Smooth muscle cell (in vitro differentiated cells): ENCODE measurements around the gene SIMC1. TPM values are rescaled to one million over a fixed set of nuclear protein-coding genes. Genes with fewer than 3 reads are reported as not detected.

Source experiments
- DNase-seq: peaks from one replicate; lab custom pipeline; 2025; ENCODE audit not compliant: unreplicated experiment; lab: John Stamatoyannopoulos, UW
- H2AFZ ChIP-seq: fragments of 200-600 bp; sonication (generic); 2 replicates; pipeline ENCODE4 v1.6.0; 2016; ENCODE audit warnings: antibody characterized with exemption, low read depth, mild to moderate bottlenecking
- H3F3A ChIP-seq: fragments of 200-600 bp; sonication (generic); 2 replicates; pipeline ENCODE4 v1.6.0; 2017; ENCODE audit warnings: antibody characterized with exemption, low read depth
- H3K27ac ChIP-seq: fragments of 200-600 bp; sonication (generic); 2 replicates; pipeline ENCODE4 v1.5.1; 2016; ENCODE audit warnings: low read depth, mild to moderate bottlenecking
- H3K27me3 ChIP-seq: fragments of 200-600 bp; sonication (generic); 2 replicates; pipeline ENCODE4 v1.6.1; 2016; ENCODE audit warnings: low read depth, mild to moderate bottlenecking
- H3K36me3 ChIP-seq: fragments of 200-600 bp; sonication (generic); 2 replicates; pipeline ENCODE4 v1.5.1; 2016; ENCODE audit warnings: low read depth
- H3K4me1 ChIP-seq: fragments of 200-600 bp; sonication (generic); 2 replicates; pipeline ENCODE4 v1.5.1; 2016; ENCODE audit warnings: low read depth
- H3K4me2 ChIP-seq: fragments of 200-600 bp; sonication (generic); 2 replicates; pipeline ENCODE4 v1.6.0; 2016; ENCODE audit warnings: mild to moderate bottlenecking
- H3K4me3 ChIP-seq: fragments of 200-600 bp; sonication (generic); 2 replicates; pipeline ENCODE4 v1.5.1; 2016; ENCODE audit warnings: mild to moderate bottlenecking
- H3K79me2 ChIP-seq: fragments of 200-600 bp; sonication (generic); 2 replicates; pipeline ENCODE4 v1.6.0; 2016; ENCODE audit warnings: low read depth, mild to moderate bottlenecking
- H3K9ac ChIP-seq: fragments of 200-600 bp; sonication (generic); 2 replicates; pipeline ENCODE4 v1.6.0; 2016; ENCODE audit warnings: low read depth
- H3K9me3 ChIP-seq: fragments of 200-600 bp; sonication (generic); replicated peaks from 2 replicates; pipeline ENCODE4 v1.5.1; 2016; ENCODE audit warnings: low read depth
- H4K20me1 ChIP-seq: fragments of 200-600 bp; sonication (generic); 2 replicates; pipeline ENCODE4 v1.6.0; 2016; ENCODE audit warnings: low read depth
- CTCF ChIP-seq: fragments of 200-600 bp; sonication (generic); IDR thresholded peaks from 2 replicates; pipeline ENCODE4 v1.5.1; 2017; ENCODE audit warnings: borderline replicate concordance, mild to moderate bottlenecking, antibody characterized with exemption; ENCODE audit not compliant: insufficient read depth, poor library complexity, severe bottlenecking
- WGBS: methylation state at CpG from one replicate; pipeline ENCODE4 v1.1.7; 2016; ENCODE audit warnings: low lambda C conversion rate; 5-methylcytosine and 5-hydroxymethylcytosine counted together
- polyA plus RNA-seq: library from polyadenylated mRNA; unstranded; fragments of >200 nt; fragmentation: Nextera tagmentation; extraction: Ambion mirVana; gene quantifications from 2 replicates; pipeline ENCODE4 v1.2.1, GENCODE V29; 2016
- total RNA-seq: library from RNA; depleted of rRNA; stranded (reverse); fragments of >200 nt; gene quantifications from 2 replicates; pipeline ENCODE4 v1.2.3, GENCODE V29; 2014

Gene SIMC1
- total and polyA plus RNA-seq, 2 experiments from 2014 or later: 15.3 to 16.3 TPM

- no peak overlapping the region for H3K4me2 ChIP-seq
- H3K9me3 ChIP-seq: no peaks in the 10 kb centered on the region
- no peak overlapping the region for H3K4me3 ChIP-seq
- H3F3A ChIP-seq: no peaks in the 10 kb centered on the region
- no peak for DNase-seq
- H3K9ac ChIP-seq: no peak overlapping the region
- H3K27ac ChIP-seq: no peak overlapping the region
- H3K36me3 ChIP-seq: no peaks in the 10 kb centered on the region
- no peaks in the 10 kb centered on the region for H3K79me2 ChIP-seq
- no peaks in the 10 kb centered on the region for H4K20me1 ChIP-seq
- no peak for TF ChIP-seq CTCF
- no peak overlapping the region for H2AFZ ChIP-seq
- H3K27me3 ChIP-seq: no peaks in the 10 kb centered on the region
- no peaks in the 10 kb centered on the region for H3K4me1 ChIP-seq
- WGBS: 93% methylated on average over 7 of the region's 7 CpGs
These were observed 135.0 kb downstream of the SIMC1 start for GRCh38 chr5:176373100-176373818.

- H3K9me3 ChIP-seq: no peaks in the 10 kb centered on the region
- H2AFZ ChIP-seq: no peak overlapping the region
- WGBS: 91% methylated on average over 3 of the region's 3 CpGs
- H3K27me3 ChIP-seq: no peaks in the 10 kb centered on the region
- no peaks in the 10 kb centered on the region for H3K79me2 ChIP-seq
- H3F3A ChIP-seq: no peaks in the 10 kb centered on the region
- H3K9ac ChIP-seq: no peak overlapping the region
- H3K4me2 ChIP-seq: no peak overlapping the region
- no peak overlapping the region for H3K4me3 ChIP-seq
- H3K27ac ChIP-seq: no peak overlapping the region
- no peak for TF ChIP-seq CTCF
- no peak for DNase-seq
- H4K20me1 ChIP-seq: no peaks in the 10 kb centered on the region
- H3K36me3 ChIP-seq: peaks cover 4% of the 10 kb centered on the region
- H3K4me1 ChIP-seq: no peaks in the 10 kb centered on the region
These were observed 141.7 kb downstream of the SIMC1 start for GRCh38 chr5:176379881-176380280.

- no peaks in the 10 kb centered on the region for H3F3A ChIP-seq
- WGBS: 97% methylated on average over 3 of the region's 3 CpGs
- no peak overlapping the region for H3K4me2 ChIP-seq
- H3K9me3 ChIP-seq: no peaks in the 10 kb centered on the region
- H3K9ac ChIP-seq: no peak overlapping the region
- H4K20me1 ChIP-seq: no peaks in the 10 kb centered on the region
- no peaks in the 10 kb centered on the region for H3K27me3 ChIP-seq
- H3K36me3 ChIP-seq: peaks cover 7% of the 10 kb centered on the region
- no peak for DNase-seq
- H3K4me3 ChIP-seq: no peak overlapping the region
- no peak overlapping the region for H3K27ac ChIP-seq
- H3K79me2 ChIP-seq: peaks cover 13% of the 10 kb centered on the region
- no peak overlapping the region for H2AFZ ChIP-seq
- no peak for TF ChIP-seq CTCF
- H3K4me1 ChIP-seq: no peaks in the 10 kb centered on the region
These were observed 143.2 kb downstream of the SIMC1 start for GRCh38 chr5:176381423-176381822.

- no peak overlapping the region for H3K4me3 ChIP-seq
- H3F3A ChIP-seq: no peaks in the 10 kb centered on the region
- H2AFZ ChIP-seq: no peak overlapping the region
- WGBS: 97% methylated on average over 3 of the region's 3 CpGs
- no peak for DNase-seq
- no peaks in the 10 kb centered on the region for H3K27me3 ChIP-seq
- no peak for TF ChIP-seq CTCF
- no peaks in the 10 kb centered on the region for H4K20me1 ChIP-seq
- H3K9ac ChIP-seq: no peak overlapping the region
- H3K4me2 ChIP-seq: no peak overlapping the region
- H3K4me1 ChIP-seq: peaks cover 1% of the 10 kb centered on the region
- H3K9me3 ChIP-seq: no peaks in the 10 kb centered on the region
- H3K27ac ChIP-seq: no peak overlapping the region
- H3K79me2 ChIP-seq: peaks cover 17% of the 10 kb centered on the region
- peaks cover 7% of the 10 kb centered on the region for H3K36me3 ChIP-seq
These were observed 143.8 kb downstream of the SIMC1 start for GRCh38 chr5:176381979-176382378.
